HG03060 (cell line): Measurements from ENCODE around the gene TMEM106B.

ENCODE experiments used
- ATAC-seq: cut with Tn5 transposase; IDR thresholded peaks from one replicate; pipeline ENCODE4 v1.9.1; 2021; ENCODE audit warnings: low read depth, moderate number of reproducible peaks; ENCODE audit not compliant: unreplicated experiment

The TMEM106B gene

DNA sequence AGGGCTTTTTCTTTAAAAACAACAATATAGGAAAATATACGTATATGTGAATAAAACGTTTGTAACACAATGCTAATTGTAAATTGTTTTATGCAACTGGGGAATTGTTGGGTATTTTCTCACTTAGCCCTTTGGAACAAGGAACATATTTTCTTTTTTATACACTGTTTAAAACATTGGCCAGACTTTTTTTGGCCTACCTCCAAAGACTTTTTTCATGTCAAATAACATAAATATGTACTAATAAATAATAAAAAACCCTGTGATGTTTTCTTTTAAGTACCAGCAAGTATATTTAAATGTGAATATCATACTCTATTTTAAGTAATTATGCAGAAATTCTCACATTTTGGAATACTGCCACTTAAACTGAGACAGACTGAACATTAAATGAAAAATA, 15.7 kb downstream of the TMEM106B start:
- ATAC-seq = no peak

DNA sequence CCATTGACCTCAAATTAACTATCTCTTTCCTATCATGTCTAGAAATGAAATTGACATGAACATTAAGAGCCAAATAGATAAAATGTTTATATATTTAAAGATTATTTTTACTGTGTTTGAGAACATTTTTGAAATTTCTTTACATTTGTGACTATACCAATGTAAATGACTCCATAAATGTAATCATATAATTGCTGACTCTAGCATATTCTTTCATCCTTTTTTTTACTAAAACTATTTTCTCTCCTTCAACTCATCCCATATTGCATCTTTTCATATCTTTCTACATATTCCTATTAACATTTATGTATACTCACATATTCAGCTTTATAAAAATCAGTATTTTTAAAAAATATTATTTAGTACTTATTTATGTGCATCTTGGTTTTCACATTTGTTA, 16.9 kb downstream of the TMEM106B start:
- ATAC-seq = no peak

DNA sequence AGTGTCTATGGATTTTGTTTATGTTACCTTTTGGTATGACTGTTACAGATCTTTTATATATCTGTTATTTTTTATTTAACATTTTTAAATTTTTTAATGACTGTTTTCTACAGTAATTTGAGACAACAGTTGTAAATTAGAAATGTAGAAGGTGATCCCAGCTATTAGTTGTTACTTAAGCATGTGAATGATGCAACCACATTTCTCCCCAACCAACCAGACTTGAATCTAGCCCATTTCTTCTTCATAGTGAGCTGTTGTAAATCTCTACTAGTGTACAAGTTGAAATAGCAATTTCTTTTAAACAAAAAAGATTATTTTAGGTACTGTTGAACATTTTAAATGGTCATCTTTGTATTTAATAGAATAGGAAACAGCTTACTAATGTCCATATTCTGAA, 18.0 kb downstream of the TMEM106B start:
- no peak for ATAC-seq

DNA sequence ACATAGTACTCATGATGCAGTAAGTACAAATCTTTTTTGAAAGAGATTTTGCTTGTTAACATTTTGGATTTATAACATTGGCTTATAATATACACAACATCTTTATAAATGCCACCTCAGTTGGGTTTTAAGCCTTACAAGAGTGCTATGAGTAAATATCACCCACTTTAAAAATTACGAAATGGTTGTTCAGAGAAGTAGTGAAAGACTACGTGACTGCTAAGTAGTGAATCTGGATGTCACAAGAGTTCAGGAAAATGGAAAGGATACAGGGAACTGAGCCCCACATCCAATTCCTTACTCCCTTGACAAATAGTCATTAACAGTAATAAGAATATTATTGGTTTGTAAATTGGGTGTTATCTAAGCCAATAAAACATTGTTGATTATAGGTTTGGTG, 20.0 kb downstream of the TMEM106B start:
- no peak for ATAC-seq

DNA sequence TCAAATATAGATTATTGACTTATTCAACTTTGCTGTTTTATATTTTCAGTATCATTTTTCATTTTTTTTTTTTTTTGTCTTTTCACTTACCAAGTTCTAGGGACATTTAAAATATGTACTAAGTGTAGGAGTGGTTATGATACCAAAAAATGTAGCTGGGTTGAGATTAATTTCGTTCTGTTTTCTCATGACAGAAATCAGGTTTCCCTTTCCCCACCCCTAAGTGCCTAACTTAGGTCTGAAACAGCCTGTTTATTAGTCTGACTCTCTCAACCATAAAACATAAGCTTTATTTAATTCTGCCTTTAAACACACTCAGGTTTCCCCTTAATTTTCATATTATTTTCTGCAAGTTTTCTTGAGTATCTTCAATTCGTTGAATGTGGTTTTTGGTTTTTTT, 22.1 kb downstream of the TMEM106B start:
- no peak for ATAC-seq

DNA sequence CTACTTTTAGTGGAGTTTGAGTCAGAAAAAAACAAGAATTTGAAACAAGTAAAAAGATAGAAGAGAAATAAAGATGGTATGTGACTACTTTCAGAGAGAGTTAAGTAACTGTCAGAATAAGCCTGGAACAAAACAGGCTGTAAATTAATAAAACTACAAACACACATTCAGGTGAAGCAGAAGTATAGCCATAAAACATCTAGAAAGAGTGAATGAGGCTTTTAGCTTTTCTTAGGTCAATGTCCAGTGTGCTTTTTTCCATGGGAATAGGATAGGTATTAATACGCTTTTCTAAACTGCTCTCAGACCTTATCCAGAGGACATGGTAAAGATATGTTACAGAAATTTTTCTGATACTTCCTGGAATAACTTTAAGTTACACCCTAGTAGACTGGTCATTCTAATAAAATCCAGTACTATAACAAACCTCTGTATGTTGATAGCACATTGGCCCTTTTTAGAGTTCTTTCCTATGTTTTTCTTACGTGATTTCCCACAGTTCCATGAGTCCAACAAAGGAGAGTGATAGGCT, 23.3 kb downstream of the TMEM106B start:
- ATAC-seq = no peak

DNA sequence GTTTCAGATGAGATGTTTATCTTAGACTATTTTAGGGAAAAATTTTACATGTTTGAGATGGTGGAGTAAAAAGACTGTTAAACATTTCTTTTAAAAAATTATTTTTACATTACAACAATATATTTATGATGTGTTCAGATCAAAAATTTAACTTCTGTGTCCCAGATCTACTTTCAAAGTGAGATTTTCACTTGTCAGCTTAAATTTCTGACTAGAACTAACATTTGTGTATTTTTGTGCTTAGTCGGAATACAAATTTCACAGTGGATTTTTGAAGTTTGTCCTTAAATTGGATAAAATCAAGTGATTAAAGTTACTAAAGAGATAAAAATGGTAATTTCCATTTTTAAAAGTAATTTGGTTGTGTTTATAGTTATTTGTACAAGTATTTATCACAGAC, 24.9 kb downstream of the TMEM106B start:
- no peak for ATAC-seq

DNA sequence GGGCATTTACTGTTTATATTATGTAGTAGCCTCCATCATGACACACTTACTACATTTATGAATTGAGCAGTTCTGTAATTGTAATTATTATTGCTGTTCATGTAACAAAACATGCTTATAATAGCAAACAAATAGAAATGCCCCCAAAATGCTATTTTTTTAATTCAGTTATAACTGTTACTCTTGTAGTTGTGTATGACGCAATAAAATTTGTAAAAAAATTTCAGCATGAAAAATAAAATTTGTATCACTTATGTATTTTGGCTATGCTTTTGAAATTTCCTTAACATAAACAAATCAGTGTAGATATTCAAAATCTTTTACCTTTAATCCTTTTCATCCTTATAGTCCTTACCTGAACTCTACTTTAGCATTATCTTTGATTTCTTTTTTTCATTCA, 25.9 kb downstream of the TMEM106B start:
- no peak for ATAC-seq

DNA sequence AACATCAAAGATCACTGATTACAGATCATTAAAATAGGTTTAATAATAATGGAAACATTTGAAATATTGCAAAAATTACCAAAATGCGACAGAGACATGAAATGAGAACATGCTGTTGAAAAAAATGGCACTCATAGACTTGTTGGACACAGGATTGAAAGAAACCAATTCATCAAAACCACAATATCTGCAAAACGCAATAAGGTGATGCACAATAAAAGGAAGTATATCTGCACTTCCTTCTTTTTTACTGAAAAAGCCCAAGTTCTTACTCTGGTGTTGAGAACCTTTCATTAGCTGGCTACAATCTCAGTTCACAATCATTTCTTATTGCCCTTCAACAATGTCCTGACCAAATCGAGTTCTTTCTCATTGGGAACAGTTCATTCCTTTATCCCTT, 28.7 kb downstream of the TMEM106B start:
- no peak for ATAC-seq

DNA sequence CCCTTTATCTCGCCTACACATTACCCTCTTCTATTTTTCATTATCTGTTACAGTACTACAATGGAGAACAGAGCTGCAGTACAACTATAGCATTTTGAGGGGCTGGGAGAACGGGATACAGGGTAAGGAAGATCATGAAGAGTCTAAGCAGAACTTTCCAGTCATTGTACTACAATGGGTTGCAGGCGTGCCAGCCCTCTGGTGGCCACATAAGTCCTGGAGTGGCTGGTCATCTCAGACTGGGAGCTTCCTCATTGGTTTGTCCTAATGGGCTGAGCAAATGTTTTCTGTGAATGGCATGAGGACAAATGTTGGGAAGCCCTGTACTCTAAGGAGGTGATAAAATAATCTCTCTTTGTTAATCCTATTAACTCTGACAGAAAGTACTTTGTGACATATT, 33.0 kb downstream of the TMEM106B start:
- ATAC-seq = no peak

DNA sequence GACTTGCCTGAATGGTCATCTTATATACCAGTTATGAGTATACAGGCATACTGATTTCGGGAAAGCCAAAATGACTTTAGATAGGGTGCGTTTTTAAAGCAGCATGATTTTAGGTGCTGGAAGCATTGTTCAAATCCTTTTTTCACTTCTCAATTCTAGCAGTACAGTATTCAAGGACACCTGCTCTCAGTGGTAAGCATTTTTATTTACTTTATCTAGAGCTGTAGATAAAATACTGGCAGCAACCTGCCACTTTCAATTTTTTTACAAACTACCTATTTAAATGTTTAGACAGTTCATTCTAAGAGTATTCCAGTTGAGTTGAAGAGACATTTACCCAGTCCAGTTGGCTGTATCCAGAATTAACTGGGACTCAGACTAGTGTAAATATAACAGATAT, 33.6 kb downstream of the TMEM106B start:
- ATAC-seq = no peak

DNA sequence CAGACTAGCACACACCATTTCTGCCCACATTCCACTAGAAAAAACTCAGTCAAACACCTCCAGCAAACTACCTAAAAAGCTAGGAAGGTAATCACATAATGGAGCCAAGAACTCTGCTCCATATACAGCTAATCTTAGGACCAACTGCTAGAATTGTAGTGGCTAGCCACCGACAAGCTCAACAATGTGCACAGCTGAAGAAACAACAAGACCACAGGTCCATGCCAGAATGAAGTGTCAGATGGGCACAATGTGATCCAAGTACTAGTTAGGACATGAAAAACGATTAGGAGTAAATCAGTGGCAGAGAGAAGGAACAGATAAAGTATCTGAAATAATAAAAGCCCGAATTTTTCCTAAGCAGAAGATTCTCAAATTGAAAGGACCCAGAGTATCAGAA, 38.6 kb downstream of the TMEM106B start:
- ATAC-seq = no peak

DNA sequence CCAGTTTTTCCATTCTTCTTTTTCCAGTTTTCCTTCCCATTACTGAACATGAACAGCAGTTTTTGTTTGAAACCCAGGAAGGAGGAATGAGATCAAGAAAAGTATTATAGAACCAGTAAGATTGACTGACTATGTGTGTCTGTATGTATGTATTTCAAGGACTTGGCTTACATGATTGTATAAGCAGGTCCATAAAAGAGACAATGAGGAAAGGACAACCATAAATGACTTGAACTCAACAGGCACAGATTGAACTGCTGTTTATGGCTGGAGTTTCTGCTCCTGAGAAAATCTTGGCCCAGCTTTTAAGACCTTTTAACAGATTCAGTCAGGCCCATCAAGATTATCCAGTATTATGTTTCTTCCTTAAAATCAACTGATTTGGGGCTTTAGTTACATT, 39.1 kb downstream of the TMEM106B start:
- no peak for ATAC-seq

DNA sequence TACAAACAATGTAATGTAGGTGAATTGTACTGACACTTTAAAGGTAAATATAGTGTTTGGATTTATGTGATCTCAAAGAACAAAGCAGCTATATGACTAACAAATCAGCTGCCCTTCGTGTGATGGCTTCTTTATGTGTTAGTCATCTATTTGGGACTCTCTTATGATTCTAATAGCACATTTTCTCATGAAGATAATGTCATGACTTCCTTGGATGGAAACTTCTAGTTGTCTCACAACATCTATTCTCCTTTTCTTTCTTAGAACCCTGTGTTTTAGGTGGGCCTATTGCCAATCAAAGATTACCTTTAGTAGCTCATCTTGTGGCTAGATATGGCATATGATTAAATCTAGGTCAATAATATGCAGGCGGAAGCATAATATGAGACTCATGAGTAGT, 45.0 kb downstream of the TMEM106B start:
- no peak for ATAC-seq

DNA sequence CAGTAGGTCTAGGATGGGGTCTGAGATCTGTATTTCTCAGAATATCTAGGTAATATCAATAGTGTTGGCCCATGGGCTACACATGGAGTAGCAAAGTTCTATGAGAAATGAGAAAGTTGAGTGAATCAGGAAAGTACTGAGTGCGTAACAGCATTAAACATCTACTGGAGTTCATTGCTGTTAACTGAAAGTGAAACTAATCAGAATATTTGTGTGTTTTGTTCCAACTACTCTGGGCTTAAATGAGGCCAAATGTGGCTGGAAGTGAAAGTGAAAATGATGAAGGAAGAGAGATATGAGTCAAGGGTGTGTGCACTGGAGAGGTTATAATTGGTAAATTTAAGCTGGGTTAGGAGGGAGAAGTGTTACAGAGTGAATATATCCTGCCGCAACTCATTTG, 46.5 kb downstream of the TMEM106B start:
- peak; percentile 100 for ATAC-seq

DNA sequence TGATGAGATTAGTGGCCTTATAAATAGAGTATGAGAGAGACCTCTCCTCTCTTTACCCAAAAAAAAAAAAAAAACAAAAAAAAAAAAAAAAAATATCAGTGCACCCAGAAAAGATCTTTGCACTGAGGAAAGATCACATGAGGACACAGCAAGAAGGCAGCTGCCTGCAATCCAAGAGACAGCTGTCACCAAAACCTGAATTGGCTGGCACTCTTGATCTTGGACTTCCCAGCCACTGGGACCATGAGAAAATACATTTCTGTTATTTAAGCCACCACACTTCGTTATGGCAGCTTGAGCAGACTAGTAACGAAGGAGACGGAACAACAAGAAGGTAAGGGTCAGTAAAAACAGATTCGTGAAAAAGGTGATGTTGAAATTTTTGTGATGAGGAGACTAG, 47.0 kb downstream of the TMEM106B start:
- ATAC-seq = no peak

DNA sequence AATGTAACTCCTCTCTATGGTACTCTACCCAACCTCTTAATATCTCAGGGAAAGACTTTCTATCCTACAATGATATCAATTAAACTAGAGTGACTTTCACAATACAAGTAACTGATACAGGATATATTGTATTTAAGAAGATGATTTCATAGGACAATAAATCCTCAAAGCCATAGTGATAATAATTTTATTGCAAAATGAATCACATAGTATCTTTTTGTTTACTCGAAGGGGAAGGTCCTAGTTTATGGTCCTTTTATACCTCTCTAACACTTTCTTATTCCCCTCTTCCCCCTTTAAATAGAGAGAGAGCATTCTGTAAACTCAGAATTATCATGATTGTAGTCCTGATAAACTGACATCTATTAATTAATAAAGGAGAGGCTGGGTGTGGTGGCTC, 56.4 kb downstream of the TMEM106B start:
- ATAC-seq = no peak

DNA sequence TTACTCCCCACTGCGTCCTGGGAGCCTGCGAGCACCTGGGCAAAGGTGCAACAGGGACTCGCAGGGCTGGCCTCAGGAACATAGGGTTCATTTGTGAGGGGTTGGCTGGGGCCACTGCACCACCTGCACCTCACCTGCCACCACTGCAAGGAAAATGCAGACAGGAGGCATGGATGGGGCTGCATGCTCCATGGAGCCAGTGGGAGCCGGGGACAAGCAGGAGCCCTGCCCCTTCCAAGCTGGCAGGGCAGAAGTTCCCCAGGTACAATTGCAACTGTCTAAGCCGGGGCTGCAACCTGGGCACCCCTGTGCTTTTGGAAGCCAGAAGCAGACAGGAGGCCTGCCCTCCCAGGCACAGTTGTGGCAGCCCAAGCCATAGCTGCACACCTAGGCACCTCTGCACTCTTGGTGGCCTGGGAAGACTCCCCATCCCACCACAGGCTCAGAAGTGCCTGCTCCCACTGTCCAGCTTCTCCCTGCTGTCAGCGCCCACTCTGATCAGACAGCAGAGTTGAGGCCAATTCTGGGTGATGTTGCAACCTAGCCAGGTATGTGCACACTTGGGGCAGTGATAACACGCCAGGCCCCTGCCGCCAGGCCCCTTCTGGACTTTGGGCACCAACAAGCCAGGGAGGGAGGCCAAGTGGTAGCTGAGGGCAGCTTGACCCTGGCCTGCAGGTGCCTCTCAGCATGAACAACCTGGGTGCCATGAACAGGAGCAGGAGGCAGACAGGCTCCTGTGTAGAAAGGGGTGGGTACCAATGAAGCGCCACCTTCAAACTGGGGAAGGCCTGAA, 58.2 kb downstream of the TMEM106B start:
- no peak for ATAC-seq

DNA sequence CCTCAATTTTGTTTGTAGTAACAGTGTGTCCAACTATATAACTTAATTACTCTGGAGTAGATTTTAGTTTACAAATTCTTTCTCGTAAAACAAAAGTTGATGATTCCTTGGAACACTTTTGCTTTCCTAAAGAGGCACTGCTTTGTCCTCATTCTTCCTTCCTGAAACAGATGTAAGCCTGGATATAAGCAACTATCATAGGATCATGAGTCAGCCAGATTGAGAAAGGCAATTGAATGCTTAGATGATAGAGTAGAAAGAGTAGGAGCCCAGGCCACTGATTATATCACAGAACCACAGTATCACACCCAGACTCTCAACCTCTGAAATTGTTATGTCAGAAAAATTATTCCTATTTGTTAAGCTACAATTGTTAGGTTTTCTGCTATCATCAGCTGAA, 69.9 kb downstream of the TMEM106B start:
- no peak for ATAC-seq

DNA sequence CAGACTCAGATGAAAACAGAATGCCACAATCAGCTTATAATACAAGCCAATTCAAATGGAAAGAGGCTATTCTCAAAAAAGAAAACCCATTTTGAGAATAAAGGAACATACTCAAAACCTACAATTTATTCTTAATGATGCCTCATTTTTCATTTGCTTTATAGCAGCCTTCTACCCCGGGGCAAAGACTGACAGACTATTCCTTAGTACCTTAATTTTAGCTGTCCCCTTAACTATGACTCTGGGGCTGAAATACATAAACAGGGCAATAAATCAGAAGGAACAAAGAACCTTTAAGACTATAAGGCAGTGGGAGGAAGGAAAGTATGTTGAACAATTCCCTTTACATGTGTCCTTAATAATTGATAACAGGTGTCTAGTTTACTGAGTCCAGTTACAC, 76.8 kb downstream of the TMEM106B start:
- ATAC-seq = no peak

DNA sequence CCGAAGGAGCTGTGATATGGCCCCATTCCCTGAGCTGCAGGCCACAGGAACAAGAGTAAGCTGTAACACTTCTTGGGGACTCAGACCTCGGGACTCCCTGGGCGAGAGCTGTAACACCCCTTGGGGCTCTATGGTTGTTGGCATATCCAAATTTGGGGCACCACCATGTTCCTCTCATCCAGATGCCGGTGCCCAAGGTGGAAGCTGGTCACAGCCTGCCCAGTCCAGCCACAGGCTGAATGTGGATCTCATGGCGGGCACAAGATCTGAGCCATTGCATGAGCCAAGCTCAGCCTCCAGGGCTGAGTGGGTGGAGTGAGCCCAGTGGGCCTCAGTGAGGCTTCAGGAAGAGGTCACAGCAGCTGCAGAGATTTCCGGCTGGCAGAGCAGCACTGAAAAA, 78.9 kb downstream of the TMEM106B start:
- no peak for ATAC-seq

DNA sequence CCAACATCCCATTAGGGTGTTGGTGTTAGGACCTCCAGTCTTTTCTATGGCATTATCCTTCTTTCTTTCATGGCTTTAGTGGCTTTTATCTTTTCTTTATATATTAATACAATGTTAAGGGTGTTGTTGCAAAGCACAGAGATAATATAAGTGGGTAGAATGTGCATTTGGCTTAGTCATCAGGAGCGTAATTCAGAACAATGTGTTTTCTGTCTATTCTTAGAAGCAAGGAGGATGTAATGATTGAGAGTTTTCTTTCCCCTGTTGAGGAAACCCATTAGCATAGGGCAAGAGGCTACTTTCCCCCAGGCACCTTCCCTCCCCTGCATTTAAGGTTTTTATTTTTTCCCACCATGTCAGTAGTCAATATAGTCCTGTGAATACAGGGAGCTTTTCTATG, 79.7 kb downstream of the TMEM106B start:
- no peak for ATAC-seq

DNA sequence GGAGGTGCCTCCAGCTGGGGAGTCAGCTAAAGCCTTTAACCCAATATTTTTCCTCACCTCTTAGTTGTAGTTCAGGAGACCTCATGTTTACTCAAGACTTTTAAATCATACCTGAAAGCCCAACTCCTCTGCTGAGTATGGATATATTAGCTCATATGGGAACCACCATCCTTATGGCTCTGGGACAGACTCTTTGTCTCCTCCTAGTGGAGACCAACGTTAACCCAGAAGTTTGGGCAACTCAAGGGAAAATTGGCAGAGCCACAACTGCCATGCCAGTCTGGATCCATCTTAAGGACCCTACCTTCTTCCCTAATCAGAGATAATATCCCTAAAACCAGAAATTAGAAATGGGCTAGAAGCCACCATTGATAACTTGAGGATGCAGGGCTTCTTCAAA, 80.8 kb downstream of the TMEM106B start:
- ATAC-seq = no peak
